GM21390 (cell line): ENCODE data around the gene RASGEF1C.

ENCODE experiments used
- ATAC-seq: cut with Tn5 transposase; IDR thresholded peaks from one replicate; pipeline ENCODE4 v1.9.1; 2021; ENCODE audit not compliant: unreplicated experiment

RASGEF1C gene

DNA sequence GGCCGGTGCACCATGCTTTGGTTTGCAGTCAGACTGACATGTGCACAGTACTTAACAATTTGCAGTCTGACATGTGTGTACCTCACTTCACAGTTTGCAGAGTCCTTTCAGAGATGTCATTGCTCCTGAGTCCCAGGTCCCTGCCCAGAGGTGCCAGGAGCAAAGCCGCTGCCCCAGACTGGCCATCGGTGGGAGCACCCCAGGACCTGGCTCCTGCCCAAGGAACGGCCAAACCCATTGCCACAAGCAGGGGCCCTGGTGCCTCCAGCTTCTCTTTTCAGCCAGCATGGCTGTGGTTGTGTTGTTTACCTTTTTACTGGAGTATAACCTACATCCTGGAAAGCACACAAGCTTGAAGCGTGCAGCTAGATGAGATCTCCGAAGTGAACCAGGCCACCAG, 28.6 kb downstream of the RASGEF1C start:
- no peak for ATAC-seq

DNA sequence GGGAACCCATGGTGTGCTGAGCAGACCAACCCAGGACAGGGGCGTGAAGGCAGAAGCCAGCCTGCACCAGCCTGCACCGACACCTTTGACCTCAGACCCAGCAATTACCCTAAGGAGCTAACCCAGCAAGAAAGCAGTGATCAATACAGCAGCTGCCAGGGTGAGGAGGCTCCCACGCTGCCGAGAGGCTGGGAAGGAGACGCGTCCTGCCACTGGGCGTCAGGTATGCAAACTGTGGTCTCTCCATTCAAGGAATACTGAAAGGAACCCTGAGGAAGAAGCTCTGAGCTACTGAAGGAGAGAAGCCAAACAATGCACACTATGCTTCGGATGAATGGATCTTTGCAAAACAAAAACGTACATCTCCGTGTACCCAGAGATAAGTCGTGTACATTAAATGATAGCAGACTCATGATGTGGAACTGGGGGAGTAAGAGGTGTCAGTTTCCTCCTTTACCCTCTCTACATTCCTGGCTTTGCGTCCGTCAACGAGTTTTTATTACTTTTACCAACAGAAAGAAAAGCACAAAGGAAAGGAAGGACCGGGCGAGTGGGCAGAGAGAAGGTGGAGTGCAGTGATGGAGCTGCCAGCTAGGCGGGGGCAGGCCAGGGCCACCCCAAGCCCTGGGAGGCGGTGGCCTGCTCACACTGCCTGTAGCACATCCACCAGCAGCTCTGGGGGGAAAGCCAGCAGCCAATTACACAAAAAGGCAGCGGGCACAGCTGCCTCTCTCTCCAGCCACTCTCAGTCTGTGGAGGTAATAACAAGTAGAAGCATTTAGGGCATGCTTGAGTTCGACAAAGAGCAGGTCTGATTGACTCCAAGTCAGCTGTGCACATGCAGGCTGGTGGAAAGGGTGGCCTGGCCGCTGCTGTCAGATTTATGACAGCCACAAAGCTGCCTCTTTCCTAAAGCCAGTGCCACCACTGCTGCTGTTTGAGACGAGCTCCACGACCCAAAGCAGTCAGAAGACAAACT, 29.3 kb downstream of the RASGEF1C start:
- no peak for ATAC-seq

DNA sequence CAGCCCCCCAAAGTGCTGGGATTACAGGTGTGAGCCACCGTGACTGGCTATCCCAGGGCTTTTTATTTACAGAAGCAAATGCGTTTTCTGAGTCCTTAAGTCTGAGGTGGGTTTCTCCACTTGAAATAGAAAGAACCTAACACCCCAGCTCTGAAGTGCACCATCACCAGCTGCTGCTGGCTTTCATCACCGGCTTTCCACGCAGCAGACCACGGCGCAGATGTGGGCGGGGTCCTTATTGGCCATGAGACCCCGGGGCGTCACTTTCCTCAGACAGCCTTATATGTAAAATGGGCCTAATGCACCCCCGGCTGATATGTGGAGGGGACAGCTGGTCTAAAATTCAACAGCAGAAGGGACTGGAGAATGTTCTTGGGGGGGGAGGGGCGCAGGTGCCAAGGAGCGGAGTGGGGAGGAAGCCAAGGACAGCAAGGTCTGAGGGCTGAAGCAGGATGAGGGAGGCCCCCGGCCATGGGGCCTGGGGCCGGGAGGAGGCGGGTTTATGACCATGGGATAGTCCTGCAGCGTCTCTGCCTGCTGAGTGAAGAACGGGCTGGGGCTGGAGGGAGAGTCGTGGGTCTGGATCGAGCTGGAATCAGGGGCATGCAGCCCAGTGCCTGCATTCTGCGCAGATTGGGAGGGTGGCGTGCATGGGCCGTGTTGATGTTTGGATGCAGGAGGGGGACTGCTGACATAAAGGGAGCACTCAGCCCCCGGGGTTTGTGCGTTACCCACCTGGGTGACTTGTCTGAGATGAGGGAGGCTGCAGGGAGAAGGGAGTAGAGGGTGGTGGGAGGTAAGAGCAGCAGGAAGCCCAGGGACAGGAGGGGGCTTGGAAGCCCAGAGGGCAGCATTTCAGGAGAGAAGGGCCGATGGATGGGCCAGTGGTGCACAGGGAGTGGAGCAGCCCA, 30.2 kb downstream of the RASGEF1C start:
- no peak for ATAC-seq

DNA sequence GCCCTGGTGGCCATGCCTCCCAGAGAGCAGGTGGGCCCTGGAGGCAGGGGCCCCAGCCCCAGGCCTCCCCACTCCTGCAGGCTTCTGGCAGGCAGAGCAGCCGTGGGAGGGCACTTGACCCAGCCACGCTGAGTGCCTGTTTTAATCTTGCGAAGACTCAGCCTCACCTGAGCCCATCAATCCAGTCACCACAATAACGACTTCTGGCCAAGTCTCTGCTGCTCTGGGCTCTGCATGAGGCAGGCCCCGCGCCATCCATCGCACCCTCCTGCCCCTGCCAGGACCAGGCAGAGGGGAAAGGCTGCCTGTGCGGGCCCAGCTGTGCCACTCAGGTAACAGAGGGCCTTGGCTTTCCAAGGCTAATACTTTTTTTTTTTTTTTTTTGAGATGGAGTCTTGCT, 32.8 kb downstream of the RASGEF1C start:
- ATAC-seq, result no peak

DNA sequence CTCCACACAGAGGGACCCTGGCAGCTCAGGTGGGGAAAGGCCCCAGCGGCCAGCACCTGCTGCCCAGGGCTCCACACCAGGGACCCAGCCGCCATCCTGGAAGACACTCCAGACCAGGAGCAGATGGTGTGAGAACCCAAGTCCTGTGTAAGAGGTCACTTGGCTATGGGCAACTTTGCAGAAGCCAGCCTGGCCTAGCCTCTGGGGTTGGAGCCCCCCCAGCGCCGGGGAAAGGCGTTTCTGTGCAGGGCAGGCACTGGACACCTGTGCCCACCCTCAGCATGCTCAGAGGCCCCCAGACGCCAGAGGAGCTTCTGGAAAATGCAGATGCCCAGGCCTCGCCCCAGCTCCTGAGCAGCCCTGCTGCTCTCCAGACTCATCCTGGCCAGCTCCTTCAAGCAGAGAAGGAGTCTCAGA, 34.0 kb downstream of the RASGEF1C start:
- no peak for ATAC-seq

DNA sequence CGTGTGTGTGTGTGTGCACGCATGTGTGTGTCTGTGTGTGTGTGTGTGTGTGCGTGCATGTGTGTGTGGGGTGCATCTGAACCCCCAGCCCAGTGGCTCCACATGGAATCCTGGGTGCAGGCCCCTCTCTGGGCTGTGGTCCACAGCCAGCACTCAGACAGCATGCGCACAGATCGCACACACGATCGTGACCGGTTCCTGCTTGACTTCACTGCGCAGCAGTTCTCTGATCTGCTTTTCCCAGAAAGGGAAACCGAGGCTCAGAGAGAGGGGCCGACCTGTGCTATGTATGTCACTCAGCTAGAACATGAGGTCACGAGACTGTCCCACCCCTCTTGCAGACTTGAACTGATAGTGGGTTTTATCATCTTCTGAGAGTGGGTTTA, 34.4 kb downstream of the RASGEF1C start:
- ATAC-seq, result no peak

DNA sequence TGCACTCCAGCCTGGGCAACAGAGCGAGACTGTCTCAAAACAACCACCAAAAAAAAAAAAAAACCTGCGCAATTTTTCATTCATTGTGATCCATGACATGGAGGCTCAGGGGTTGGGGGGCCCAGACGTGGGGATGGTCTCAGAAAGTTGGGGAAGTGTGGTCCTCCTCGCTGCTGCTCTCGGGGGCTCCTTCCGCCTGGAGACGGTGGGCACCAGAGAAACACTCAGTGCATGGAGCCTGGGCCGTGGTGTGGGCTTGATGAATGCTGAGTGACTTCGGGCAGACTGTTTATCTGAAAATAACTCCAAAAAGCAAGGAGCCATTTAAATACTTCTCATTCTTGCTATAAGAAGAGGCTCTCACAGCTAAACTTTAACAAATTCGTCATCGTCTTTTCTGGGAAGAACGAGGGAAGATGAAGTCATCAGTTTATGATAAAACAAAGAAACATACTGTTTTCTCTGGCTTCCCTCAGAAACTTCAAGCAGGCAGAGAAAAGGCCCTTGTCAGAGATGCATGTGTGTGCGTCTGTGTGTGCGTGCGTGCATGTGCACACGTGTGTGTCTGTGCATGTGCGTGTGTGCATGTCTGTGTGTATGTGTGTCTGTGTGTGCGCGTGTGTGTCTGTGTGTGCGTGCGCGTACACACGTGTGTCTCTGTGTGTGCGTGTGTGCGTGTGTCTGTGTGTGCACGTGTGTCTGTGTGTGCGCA, 35.0 kb downstream of the RASGEF1C start:
- ATAC-seq, result no peak

DNA sequence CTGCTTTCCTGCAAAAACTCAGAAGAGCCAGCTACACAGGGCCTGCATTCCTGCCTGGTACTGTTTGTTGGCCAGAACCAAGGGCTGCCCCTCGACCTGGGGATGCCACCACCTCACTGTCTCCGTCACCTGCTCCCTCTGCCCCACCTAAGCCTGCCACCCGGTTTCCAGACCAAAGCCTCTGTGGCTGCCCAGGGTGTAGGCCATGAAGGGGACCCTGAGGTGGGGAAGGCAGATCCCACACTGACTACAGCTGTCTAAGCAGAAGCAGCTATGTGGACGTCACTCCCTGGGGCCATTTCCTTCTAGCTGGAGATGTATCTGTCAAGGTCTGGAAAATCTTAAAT, 35.8 kb downstream of the RASGEF1C start:
- ATAC-seq, result no peak

DNA sequence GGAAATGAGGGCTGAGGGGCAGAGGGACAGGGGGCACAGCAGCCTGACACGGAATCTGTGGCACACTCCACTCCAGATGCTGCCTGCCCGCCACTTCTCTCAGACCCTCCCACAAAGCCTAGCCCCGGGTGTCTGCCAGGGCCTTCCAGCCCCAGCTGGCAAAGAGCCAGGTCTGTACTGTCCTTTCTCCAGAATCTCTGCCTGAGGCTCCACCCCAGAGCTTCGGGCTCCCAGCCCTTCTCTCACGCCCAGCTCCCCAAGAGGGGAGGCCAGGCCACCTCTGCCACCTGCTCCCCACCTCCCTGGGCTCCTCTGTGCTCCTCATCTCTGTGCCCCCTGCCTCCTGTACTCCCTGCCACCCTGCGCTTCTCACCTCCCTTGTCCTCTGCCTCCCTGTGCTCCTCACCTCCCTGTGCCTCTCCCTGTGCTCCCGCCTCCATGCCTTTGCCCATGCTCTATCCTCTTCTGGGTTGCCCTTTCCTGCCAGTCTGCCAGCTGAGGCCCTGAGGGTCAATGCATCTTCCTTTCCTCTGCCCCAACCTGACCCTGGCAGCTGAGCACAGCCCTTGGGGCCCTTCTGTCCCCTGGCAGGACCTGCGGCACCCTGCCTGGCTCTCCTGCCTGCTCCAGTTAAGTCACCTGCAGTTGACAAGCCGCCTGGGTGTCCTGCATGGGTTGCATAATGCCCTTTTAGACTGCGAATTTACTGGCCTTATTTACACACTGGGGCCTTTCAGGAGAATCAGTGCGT, 36.4 kb downstream of the RASGEF1C start:
- ATAC-seq, result no peak

DNA sequence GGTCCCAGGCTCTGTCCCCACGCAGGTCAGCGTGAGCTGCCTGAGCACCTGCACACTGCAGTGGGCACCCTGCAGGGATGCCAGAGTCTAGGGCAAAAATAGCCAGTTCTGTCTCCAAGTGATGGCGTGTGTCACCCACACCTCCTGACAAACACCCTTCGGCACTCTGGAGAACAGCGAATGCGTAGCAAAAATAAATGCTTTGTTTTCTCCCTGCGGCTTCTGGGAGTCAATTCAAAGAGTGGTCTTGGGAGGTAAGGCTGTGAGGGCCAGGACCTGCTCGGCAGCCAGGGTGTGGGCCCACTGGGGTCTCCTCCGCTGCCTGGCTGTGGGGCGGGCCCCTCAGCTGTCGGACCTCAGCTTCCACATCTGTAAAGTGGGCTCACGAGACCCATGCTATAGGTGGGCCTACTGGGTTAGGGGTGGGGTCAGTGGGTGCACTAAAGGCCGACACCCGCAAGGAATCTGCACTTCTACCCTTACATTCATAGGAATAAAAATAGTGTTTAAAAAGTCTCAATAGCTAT, 37.4 kb downstream of the RASGEF1C start:
- ATAC-seq, result no peak

DNA sequence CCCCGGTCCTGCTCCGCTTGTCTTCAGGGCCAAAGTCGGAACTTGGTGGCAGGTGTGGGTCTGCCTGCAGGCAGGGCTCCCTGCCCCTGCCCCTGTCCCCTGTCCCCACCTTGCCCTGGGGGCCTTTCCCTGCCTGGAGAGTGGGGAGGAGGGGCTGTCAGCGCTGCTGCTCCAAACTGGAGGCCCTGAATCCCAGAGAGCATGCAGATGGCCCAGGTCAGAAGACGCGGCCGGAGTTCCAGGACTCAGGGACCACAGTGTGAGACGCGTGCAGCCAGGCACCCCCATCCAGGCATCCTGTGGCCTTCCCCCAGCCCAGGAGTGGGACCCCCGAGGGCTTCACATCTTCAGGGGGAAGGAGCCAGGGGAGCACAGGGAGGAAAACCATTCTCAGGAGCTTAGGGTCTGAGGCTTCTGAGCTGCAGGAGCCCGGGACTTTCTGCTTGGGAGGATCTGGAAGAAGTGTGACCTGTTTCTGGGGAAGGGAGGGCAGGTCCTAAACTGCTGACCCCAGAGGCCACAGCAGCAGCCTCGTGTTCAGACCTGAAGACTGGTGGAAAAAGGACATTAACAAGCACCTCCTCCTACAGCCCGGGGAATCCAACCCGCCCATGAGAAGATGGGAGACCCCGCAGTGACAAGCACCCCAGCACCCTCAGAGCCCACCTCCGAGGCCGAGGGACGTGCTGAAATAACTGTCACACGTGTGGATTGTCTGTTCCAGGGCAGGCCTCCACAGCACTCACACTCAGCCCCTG, 38.0 kb downstream of the RASGEF1C start:
- ATAC-seq, result no peak

DNA sequence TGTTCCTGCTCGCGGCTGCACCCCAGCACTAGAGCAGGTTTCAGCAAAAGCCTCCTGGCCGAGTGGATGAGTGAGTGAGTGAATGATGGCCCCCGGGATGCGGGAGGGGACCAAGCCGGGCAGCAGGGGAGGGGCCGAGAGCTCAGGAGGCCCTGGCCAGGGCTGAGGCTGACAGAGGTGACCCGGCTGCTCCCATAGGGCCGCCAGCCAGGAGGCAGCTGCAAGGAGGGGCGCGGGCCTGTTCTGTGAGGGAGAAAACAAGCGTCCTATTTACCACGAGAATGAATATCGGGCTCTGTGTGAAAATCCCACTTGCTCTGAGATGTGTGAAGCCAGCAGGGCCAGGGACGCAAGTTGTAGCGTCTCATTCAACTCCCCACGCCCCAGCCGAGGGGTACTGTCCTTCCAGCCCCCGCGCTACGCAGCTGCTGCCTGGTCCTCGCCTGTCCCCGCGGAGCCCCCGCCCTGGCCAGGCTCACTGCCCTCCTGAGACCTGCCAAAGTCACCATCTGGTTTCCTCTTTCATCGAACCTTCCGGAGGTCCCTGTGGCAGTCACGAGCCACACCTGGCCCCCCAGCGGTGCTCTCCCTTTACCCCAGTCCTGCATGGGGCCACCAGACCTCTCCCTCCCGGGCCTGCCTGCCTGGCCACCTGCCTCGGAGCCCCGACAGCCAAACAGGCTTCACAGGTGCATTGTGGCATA, 38.8 kb downstream of the RASGEF1C start:
- ATAC-seq, result no peak

DNA sequence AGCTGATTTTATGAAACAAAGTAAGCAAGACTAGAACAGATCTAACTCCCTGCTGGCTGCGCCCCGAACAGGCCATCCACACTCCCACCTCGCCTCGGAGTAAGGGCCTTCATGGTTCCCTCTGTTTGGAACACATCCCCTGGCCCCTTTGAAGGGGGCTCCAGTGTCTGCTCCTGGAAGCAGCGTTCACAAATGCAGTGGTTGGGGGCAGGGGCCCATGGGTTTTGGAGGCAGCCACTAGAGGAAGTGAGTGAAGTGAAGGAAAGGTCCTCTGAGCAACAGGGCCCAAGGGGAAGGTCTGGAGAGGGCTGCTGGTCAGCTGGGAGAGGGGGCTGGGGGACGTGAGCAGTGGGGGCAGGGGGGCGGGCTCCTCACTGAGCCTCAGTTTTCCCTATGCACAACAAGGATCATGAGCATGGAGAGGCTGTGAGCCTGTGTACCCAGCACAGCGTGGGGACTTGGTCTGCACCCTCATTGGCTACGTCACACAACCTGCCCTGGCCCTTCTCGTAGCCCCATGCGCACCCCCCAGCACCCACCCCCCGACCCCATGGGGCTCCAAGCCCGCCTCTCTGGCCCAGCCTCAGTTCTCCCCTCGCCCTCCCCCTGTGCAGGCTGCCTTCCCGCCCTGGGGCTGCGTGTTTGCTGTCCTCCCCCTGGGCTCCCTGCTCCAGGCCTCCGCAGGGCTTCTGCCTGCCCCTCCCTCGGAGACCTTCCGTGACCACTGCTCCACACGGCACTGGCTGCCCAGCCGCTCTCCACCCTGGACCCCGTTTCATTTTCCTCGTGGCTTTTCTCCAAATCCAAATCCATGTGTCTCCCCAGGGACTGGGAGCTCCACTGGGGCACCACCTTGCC, 39.5 kb downstream of the RASGEF1C start:
- ATAC-seq, result no peak

DNA sequence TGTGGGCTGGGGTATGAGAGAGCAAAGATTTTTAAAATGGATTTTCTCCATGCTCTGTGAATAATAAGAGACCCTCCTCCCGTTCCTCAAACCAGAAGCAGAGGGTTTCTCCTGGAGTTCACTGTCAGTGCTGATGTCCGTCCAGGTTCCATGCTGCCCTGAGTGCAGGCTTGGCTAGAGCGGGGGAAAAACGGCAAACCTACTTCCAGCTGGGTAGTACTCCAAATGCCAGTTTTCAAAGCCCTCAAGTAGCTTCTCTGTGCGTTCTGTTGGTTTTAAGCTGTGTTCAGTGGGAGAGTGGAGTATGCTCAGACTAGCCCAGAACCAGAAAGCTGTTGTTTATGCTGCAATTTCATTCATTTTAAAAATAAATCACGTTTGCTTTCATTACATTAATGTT, 40.3 kb downstream of the RASGEF1C start:
- no peak for ATAC-seq

DNA sequence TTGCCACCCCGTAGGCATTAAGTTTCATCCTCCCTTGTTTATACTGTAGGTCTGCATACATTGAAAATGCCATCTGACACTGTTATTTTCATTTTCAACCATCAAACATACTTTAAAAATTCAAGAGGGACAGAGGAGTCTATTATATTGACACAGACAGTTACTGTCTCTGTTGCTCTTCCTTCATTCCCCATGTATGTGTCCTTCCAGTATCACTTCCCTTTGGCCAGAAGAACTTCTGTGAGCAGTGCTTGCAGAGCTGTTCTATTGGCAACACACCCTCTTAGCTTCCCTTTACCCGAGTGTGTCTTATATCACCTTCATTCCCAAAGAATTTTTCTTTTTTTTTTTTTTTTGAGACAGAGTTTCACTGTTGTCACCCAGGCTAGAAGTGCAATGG, 42.8 kb downstream of the RASGEF1C start:
- no peak for ATAC-seq

DNA sequence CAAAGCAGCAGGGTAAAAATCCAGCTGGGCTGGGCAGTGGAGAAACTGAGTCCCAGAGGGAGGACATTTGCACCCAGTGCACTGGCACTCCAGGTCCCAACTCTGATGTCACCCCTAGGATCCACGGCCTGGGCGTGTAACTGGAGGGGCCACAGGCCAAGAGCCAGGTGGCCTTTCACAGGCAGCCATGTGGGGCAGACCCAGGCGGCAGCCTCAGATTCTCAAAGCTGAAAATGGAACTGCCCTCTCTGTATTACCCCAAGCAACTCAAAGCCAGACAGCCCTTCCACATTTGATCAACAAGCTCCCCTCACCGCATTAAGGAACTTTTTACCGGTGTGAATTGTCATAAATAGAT, 46.7 kb downstream of the RASGEF1C start:
- no peak for ATAC-seq

DNA sequence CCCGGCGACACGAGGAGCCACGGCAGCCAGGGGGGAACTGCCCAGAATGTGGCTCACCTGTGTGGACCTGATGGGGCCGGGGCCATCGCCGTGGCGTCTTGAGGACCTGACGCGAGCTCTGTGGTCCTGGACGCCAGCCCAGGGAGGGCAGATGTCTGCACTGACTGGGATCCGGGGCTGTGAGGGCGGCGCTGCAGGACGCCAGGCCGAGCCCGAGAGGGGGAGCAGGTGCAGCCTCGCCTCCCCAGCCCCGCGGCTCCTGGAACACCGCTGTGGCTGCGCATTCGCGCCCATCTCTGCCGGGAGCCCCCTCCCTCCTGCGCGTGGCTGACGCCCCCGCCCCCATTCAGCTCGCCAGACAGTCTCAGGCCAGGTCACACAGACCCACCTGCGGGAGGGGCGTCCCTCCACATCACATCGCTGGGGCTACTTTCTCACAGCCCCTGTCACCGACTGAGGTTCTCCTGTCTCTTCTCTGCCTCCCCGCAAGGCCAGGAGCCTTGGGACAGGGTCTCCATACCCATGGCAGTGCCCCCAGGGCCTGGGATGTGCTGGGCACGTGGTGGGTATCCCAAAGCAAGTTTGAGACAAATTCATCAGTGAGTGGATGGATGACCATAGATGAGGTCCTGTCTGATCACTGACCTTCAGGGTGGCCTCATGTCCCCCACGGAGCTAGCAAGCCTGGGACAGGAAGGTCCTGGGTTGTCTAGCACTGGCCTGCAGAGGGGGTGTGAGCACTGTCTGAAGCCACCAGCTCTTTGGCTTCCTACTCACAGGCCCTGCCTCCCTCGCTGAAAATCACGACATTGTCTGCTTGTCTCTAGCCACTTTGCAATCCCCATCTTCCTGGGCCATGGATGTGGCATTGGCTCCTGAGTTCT, 47.3 kb downstream of the RASGEF1C start:
- ATAC-seq, result no peak
